ENCODE data around the gene STAM. TPM values are rescaled to one million over a fixed set of nuclear protein-coding genes. Genes with fewer than 3 reads are reported as not detected.

STAM gene
- total RNA-seq, 1 experiment from 2014 or later = 29.3 TPM

- Histone ChIP-seq H3K27ac (ENCODE audit: insufficient read length, low read depth, low read length) (no peak overlapping the region), H3K9me3 (ENCODE audit: control insufficient read depth, low read depth, low read length) (no peaks in the 10 kb centered on the region), H3K18ac (ENCODE audit: insufficient read length, low read depth, low read length) (no peak overlapping the region), H2BK5ac (ENCODE audit: insufficient read length, low read length) (no peak overlapping the region), H3K4me2 (ENCODE audit: insufficient read depth, insufficient read length, low read length) (no peak overlapping the region), H2BK12ac (ENCODE audit: insufficient read length, low read depth, low read length) (no peak overlapping the region), H4K20me1 (ENCODE audit: control insufficient read depth, insufficient read depth, insufficient read length) (no peaks in the 10 kb centered on the region), H2BK20ac (ENCODE audit: low read depth, low read length, poor library complexity, severe bottlenecking) (no peak overlapping the region), H4K5ac (ENCODE audit: insufficient read length, low read depth, low read length) (no peak overlapping the region), H3K79me2 (ENCODE audit: insufficient read depth, low read length) (no peaks in the 10 kb centered on the region), H2BK15ac (ENCODE audit: low read depth, low read length) (no peak overlapping the region), H2AFZ (ENCODE audit: low read length) (no peak overlapping the region), H3K27me3 (ENCODE audit: insufficient read depth, low read length) (no peaks in the 10 kb centered on the region), H2BK120ac (ENCODE audit: low read depth, low read length, poor library complexity, severe bottlenecking) (no peak overlapping the region), H3K23me2 (ENCODE audit: insufficient read length, low read depth, low read length, poor library complexity, severe bottlenecking) (no peaks in the 10 kb centered on the region), H4K8ac (replicated peaks; ENCODE audit: insufficient read length, low read depth, low read length) (no peak overlapping the region), H2AK5ac (ENCODE audit: insufficient read length, low read length) (no peak overlapping the region), H3K56ac (ENCODE audit: insufficient read length, low read depth, low read length) (no peak overlapping the region), H4K91ac (ENCODE audit: insufficient read length, low read depth, low read length) (no peak overlapping the region), H3K4me1 (ENCODE audit: insufficient read depth, low read length) (no peaks in the 10 kb centered on the region), H3K9ac (ENCODE audit: extremely low read depth, insufficient read length, low read length) (no peak overlapping the region), H3K4ac (ENCODE audit: low read depth, low read length) (no peak overlapping the region), H3K14ac (ENCODE audit: insufficient read depth, low read length) (no peak overlapping the region), H3K79me1 (ENCODE audit: insufficient read depth, low read depth, low read length, poor library complexity, severe bottlenecking) (no peaks in the 10 kb centered on the region), H3K23ac (ENCODE audit: insufficient read length, low read depth, low read length) (no peak overlapping the region), H3T11ph (ENCODE audit: low read length) (no peak overlapping the region)
- WGBS (ENCODE audit: extremely low coverage, insufficient read length, low lambda C conversion rate) = no CpG with 5 or more reads among the region's 1 CpG
- Mint-ChIP-seq H3K27me3 (ENCODE audit: low read depth) (no peaks in the 10 kb centered on the region), H3K4me3 (no peak overlapping the region), H3K4me1 (no peaks in the 10 kb centered on the region), H3K27ac (no peak overlapping the region), H3K36me3 (ENCODE audit: insufficient read depth in 1 of 3, low read depth in 3 of 3) (no peaks in the 10 kb centered on the region), H3K9me3 (peaks cover 0 to 3% of the 10 kb centered on the region in 2 experiments; a peak in 1 of 5 replicates)
- no peak for DNase-seq
- TF ChIP-seq CTCF (conservative IDR thresholded peaks at IDR 0.05) = no peak
Measured at GRCh38 chr10:17633353-17633752, 10.6 kb upstream of the STAM start.

Data from H9 (cell line).